A549 (cell line): ENCODE measurements around the gene PLEKHA5.

Source experiments
- EHMT2 ChIP-seq: fragments of 200-600 bp; sonication (generic); IDR thresholded peaks from 2 replicates; pipeline ENCODE4 v1.6.1; 2016; ENCODE audit warnings: antibody characterized with exemption, low read depth, mild to moderate bottlenecking, moderate library complexity
- ELK1 ChIP-seq: fragments of 150-350 bp; IDR thresholded peaks from 2 replicates; pipeline ENCODE4 v1.6.1; 2014; ENCODE audit warnings: low read depth, mild to moderate bottlenecking, low read length
- EP300 ChIP-seq, 2 experiments: fragments of >200 bp; sonication (Bioruptor Twin); formaldehyde crosslinking; IDR thresholded peaks; 2 replicates in 1 of 2; 3 replicates in 1 of 2; pipeline ENCODE4 v1.6.1; 2016 to 2017
- HOXA7 ChIP-seq: fragments of 250-450 bp; sonication (Bioruptor Pico); IDR thresholded peaks from 2 replicates; pipeline ENCODE4 v1.5.0; 2020; ENCODE audit warnings: mild to moderate bottlenecking, moderate library complexity
- MAX ChIP-seq: IDR thresholded peaks from 2 replicates; pipeline ENCODE4 v1.6.1; 2012
- MAZ ChIP-seq: fragments of 150-350 bp; IDR thresholded peaks from 2 replicates; pipeline ENCODE4 v1.6.1; 2014; ENCODE audit warnings: antibody characterized with exemption, low read depth, low read length, borderline replicate concordance
- POLR2A ChIP-seq: IDR thresholded peaks from 2 replicates; pipeline ENCODE4 v1.6.1; 2012; ENCODE audit warnings: mild to moderate bottlenecking, low read length
- REST ChIP-seq: fragments of 200-600 bp; sonication (generic); IDR thresholded peaks from 2 replicates; pipeline ENCODE4 v1.6.1; 2016; ENCODE audit warnings: antibody characterized with exemption, mild to moderate bottlenecking, moderate library complexity
- USF2 ChIP-seq: fragments of 450-650 bp; IDR thresholded peaks from 2 replicates; pipeline ENCODE4 v1.6.1; 2014; ENCODE audit warnings: antibody characterized with exemption
- ZC3H11A ChIP-seq: fragments of 450-650 bp; IDR thresholded peaks from 2 replicates; pipeline ENCODE4 v1.6.1; 2014; ENCODE audit warnings: antibody characterized with exemption, mild to moderate bottlenecking
- TF ChIP-seq, protein P1 (sequence below): IDR thresholded peaks from 2 replicates; pipeline ENCODE4 v1.6.1; 2012
- TF ChIP-seq, protein P2 (sequence below): fragments of >200 bp; sonication (Bioruptor Twin); formaldehyde crosslinking; IDR thresholded peaks from 3 replicates; pipeline ENCODE4 v1.5.1; 2016

GRCh38 chr12:19402211-19402610, 272.7 kb downstream of the PLEKHA5 start:
- TF ChIP-seq, protein P1, sequence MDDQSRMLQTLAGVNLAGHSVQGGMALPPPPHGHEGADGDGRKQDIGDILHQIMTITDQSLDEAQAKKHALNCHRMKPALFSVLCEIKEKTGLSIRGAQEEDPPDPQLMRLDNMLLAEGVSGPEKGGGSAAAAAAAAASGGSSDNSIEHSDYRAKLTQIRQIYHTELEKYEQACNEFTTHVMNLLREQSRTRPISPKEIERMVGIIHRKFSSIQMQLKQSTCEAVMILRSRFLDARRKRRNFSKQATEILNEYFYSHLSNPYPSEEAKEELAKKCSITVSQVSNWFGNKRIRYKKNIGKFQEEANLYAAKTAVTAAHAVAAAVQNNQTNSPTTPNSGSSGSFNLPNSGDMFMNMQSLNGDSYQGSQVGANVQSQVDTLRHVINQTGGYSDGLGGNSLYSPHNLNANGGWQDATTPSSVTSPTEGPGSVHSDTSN = no peak
- TF ChIP-seq MAX (no peak), USF2 (no peak), EHMT2 (no peak), HOXA7 (no peak), ELK1 (no peak), POLR2A (no peak), REST (no peak), ZC3H11A (no peak), MAZ (no peak), EP300 (IDR thresholded peaks at IDR 0.05) (no peak)
- TF ChIP-seq, protein P2, sequence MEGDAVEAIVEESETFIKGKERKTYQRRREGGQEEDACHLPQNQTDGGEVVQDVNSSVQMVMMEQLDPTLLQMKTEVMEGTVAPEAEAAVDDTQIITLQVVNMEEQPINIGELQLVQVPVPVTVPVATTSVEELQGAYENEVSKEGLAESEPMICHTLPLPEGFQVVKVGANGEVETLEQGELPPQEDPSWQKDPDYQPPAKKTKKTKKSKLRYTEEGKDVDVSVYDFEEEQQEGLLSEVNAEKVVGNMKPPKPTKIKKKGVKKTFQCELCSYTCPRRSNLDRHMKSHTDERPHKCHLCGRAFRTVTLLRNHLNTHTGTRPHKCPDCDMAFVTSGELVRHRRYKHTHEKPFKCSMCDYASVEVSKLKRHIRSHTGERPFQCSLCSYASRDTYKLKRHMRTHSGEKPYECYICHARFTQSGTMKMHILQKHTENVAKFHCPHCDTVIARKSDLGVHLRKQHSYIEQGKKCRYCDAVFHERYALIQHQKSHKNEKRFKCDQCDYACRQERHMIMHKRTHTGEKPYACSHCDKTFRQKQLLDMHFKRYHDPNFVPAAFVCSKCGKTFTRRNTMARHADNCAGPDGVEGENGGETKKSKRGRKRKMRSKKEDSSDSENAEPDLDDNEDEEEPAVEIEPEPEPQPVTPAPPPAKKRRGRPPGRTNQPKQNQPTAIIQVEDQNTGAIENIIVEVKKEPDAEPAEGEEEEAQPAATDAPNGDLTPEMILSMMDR = no peak
